GM21447 (cell line): Measurements from ENCODE around the gene TMEM185B.
A peak's percentile ranks its signal among the peaks of the same experiment; 100 is the strongest.

ENCODE experiments used
- ATAC-seq: cut with Tn5 transposase; IDR thresholded peaks from one replicate; pipeline ENCODE4 v1.9.1; 2021; ENCODE audit not compliant: unreplicated experiment

Gene TMEM185B

GRCh38 chr2:120231974-120232635, 8.9 kb upstream of the TMEM185B start:
- ATAC-seq = peak; percentile 84

- ATAC-seq = peak; percentile 17
Observed at GRCh38 chr2:120231564-120231973, 8.4 kb upstream of the TMEM185B start.

DNA sequence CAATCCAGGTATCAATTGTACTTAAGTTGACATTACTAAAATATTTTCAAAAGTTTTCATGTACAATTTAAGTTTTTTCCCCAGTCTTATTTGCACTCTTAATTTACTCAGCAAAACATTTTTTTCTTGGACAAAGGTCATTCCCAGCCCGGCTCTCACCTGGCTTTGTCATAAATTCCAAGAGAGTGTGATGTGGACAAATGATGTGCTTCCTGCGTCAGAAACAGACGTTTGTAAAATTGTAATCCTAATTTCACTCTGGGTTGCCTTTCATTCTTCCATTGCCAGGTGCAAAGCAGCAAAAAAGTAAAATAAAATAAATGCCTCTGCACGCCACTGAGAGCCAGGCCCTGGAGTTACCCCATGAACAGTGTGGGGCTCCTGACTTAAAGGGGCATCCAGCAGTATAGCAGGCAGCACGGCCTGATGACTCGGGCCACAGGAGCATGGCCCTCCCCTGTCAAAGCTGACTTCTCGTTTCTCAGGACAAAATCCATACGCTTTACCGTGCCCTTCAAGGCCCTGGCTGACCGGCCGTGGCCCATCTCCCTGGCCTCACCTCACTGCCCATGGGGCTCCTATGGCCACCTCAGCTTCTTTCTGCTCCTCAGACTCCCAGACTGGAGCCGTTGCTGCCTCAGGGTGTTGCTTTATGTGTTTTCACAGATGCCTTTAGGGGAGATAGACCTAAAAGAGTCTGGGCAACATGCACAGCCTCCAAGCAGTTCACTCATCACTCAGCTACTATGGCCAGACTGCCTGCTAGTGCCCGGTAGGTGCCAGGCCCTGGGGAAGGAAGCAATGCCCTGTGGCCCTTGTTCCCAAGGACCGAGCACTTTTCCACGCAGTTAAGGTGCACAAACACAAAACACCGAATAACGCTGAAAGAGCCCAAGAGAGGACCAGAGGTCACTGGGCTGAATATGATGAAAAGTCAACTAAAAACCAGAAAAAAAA, 7.6 kb upstream of the TMEM185B start:
- ATAC-seq = no peak

- ATAC-seq = no peak
Observed at GRCh38 chr2:120229341-120229740, 6.1 kb upstream of the TMEM185B start.

DNA sequence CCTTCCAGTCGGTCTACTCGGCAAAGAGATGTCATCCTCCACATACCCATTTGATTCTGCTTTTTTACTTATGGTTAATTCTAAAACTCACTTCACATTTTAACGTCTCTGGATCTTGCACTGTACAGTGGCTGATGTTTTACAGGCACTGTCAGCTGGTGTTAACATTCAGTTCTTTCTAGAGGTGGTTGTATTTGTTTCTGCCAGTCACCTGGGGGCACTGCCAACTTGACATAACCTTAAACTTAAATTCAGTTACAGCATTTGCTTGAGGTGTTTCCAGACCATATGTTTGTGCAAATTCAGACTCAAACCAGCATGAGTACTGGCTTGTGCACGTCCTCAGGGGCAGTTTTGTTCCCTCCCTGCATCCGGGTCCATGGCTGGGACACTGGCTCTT, 5.3 kb upstream of the TMEM185B start:
- no peak for ATAC-seq

DNA sequence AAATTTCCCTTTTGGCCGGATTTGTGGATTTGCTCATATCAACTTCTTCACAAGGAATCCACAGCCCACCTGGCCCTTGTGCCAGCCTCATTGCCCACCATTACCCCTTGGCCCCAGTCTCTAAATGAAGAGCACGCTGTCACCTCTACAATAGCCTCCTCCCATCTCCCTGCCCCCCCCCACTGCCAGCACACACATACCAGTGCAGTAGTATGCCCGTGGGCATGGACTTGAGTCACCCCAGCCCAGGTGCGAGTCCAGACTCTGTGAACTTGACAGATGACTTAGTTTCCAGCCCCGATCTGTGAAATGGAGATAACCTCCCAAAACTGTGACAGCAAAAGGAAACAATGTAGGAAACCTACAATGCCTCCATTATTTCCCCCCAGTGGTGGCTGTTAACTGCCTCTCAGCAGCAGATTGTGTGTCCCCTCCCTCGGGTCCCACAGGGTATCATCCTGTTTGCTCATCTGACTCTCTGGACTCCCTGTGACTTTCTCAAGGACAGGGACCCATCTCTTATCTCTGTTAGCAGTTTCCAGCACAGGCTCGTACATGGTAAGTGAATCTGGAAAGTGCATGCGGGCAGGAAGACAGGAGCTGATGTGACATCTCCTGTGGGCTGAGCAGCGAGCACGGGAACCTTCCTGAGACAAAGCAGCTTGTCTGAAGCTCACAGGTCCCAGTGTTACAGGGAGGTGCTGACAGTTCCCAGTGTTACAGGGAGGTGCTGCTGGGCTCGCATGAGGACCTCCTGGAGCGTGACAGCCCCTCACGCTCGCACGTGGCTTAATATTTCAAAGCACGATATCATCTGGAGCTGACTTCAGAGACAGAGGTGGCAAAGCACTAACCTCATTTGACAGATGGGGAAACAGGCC, 4.2 kb upstream of the TMEM185B start:
- no peak for ATAC-seq

DNA sequence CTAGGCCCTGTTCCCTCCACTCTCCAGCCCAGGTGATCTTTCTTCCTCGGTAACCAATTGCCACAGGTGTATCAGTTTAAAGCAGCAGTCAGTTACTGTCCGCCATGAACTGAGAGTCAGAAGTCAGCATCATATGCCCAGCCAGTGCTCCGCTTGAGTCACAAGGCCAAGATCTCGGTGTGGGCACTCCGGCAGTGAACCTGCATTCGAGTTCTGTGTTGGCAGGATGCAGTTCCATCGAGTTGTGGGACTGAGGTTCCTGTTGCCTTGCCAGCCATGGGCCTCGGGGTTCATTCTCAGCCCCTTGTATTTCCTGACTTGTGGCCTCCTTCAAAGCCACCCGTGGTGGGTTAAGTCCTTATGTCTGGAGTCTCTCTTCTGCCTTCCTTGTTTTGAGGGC, 3.1 kb upstream of the TMEM185B start:
- no peak for ATAC-seq

DNA sequence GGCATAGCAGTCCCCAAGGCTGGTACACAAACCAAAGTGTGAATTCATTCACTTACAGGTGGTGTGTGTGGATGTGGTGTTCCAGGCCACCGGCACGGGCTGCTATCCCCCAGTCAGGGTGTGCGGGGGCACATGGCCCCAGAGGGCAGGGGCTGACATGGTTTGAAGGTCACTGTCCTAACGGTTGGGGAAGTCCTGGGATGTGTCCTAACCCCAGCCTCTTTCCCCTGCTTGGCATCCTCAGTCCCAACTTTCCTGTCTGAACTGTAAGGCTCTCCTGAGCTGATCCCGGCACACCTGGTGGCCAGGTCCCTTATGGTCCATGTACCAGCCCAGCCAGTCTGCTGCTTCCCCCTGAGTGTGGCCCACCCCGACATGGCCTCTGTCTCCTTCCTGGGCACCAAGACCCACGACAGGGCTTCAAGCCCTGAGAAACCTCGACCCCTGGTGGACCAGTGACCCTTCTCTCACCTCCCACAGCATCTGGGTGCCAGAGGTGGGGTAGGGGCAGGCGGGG, 2.4 kb upstream of the TMEM185B start:
- ATAC-seq = no peak

- no peak for ATAC-seq
Observed at GRCh38 chr2:120224735-120225548, 1.7 kb upstream of the TMEM185B start.

DNA sequence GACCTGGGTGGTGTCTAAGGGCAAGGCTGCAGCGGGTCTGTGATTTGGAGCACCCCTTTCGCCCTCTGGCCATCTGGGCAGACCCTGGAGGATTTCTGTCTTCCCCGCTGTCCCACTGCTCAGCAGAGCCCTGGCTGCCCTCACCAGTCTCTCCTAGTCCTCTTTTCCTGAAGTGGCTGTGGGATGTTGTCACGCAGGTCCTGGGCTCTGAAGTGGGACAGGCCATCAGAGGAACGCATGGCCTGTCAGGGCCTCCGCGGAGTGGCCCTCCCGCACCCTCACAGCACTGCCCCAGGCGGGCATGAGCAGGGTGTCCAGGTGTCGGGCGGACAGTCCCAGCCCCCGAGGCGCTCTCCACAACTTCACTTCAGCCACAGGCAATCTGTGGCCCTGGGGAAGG, 1.1 kb upstream of the TMEM185B start:
- no peak for ATAC-seq

- ATAC-seq = no peak
Observed at GRCh38 chr2:120222186-120223033, 790 bp downstream of the TMEM185B start.

GRCh38 chr2:120221616-120222015, 1.6 kb downstream of the TMEM185B start:
- ATAC-seq = no peak

- no peak for ATAC-seq
Observed at GRCh38 chr2:120220756-120221155, 2.4 kb downstream of the TMEM185B start.

- ATAC-seq = no peak
Observed at GRCh38 chr2:120219766-120220165, 3.4 kb downstream of the TMEM185B start.

GRCh38 chr2:120219291-120219690, 3.9 kb downstream of the TMEM185B start:
- ATAC-seq = no peak

- no peak for ATAC-seq
Observed at GRCh38 chr2:120218181-120218580, 5.0 kb downstream of the TMEM185B start.

DNA sequence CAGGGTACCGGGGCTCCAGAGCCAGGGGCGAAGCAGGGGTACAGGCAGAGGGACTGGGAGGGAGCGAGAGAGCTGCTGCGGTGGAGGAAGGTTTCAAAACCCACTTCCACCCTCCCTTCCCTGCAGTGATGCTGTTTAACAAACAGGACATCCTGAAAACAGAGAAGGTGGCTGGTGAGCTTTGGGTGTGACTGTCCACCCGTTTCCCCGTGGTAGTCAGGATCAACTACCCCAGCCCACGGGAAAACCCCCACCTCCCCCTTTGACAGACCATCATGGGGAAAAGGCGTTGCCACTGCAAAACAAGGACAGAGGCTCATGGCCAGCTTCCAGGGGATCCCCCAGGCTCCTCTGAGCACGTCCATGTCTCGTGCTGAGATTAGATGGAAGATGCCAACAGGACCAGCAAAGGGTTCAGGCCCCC, 12.9 kb downstream of the TMEM185B start:
- no peak for ATAC-seq

GRCh38 chr2:120209427-120210269, 13.6 kb downstream of the TMEM185B start:
- ATAC-seq = no peak
